Measurements from ENCODE around the gene ME1.
"Not testable (repeated sequence)": the region's sequence is repeated elsewhere in the genome, so short reads cannot be mapped to it uniquely, and the experiment has no call there.

The ME1 gene

GRCh38 chr6:83256719-83257118 lies 174.1 kb downstream of the ME1 start:
- not testable (repeated sequence) for DNase-seq

DNA sequence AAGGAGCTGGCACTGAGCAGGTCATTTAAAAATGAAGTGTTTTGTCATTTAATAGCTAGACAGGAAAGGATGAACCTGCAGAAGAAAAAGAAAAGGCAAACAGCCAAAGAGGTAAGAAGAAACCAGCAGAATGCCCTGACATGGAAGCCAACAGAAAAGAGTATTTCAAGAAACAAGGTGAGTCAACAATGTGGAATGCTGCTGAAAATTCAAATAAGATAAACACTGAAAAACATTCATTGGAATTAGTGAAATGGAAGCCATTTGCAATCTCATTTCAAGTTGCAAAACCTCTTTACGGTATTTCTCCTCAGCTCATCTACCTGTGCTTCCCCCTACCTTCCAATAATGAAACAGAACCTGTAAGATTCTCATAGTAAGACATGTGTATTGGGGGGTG lies 178.1 kb downstream of the ME1 start:
- DNase-seq = no peak

DNA sequence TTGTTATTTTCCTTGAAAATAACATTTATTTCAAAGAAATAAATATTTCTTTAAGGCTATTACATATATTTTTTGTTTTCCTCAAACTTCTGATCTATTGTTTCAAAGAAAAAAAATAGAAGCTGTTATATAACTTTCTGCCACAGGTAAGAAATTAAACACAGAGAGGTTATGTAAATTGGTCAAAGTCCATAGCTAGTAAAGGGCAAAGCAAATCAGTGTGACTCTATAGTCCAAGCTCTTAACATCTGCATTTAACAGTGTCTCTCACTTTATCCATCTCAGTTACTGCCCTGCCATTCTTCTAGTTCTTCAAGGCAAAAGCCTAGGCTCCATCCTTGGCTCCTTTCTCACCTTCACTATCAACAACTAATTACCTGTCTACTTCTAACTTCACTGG lies 180.6 kb downstream of the ME1 start:
- no peak for DNase-seq

GRCh38 chr6:83247471-83247870 lies 183.4 kb downstream of the ME1 start:
- no peak for DNase-seq

GRCh38 chr6:83231146-83231545 lies 199.7 kb downstream of the ME1 start:
- DNase-seq = no peak

GRCh38 chr6:83226517-83226916 lies 204.3 kb downstream of the ME1 start:
- DNase-seq = no peak

DNA sequence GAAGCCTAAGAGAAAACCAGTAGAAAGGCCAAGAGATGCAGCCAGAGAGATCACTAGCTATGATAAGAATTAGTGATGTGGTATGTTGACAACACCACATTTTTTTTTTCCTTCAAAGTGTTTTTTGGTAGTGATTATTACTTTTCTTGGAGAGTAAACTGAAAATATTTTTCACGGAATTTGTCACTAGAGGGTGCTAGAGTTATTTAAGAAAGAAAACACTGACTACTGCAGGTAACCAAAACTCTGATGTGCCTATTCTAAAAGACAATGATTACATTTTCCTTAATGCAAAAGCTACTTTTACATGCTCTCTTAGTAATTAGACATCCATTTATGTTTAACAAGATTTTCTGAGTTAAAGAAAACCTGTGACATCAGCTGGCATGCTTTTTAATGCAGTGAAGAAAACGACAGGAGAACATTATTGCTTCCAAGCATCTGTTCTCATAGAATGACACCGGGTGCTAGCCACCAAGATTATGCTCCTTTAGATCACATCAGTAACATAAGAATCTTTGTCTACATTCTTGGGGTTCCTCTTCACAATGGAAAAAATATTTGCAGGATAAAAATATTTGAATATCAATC lies 208.9 kb downstream of the ME1 start:
- no peak for DNase-seq

- no peak for DNase-seq
Measured at GRCh38 chr6:83221276-83221675, 209.6 kb downstream of the ME1 start.

DNA sequence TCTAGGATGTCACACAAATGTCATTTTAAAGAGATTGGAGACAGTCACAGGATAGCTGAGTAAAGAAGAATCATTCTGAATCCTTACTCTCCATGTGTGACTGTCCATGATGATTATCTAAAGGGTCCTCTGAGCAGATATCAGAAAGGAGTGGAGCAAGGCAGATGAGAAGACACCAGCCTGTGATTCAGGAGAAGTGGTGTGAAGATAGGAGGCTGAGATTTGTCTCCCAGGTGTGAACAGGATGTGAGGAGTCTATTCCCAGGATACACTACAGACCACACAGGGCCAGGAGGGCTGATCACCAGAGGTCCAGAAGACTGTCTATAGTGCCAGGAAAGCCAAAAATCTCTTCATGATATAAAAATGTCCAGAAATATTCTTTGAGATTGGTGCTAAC lies 210.7 kb downstream of the ME1 start:
- DNase-seq = no peak

DNA sequence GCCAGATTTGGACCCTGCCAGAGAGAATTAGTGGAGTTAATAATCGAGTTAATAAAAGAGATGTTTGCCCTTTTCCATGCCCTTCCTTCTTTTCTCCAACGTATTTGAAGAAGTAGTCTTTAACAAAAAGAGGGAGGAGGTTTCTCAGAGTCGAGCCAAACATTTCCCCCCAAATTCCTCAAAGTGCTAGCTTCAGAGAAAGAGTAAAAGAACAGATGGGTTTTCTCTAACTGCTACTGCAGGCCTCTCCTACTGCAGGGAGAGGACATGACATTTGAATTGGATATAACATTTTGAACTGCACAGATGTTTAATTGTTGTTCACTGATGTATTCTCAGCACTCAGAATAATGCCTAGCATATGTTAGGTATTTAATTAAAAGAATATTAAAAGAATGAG lies 212.2 kb downstream of the ME1 start:
- DNase-seq = no peak

DNA sequence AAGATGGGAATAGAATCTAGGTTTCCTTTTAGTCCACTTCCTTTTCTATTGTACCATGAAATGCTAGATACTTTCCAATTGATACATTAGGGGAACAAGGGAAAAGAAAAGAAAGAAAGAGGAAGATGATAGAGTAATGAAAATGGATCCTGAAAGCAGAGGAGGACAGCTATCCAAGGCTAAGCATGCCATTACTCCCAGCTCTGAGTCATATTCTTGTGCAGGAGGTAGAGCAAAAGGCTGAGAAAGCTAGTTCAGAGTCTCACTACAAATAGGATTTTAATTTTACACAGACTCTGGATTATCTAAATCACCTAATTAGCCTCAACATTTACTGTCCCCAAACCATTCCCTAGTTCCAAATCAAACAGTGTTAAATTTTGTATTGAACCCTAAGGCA lies 214.0 kb downstream of the ME1 start:
- DNase-seq = no peak

- DNase-seq = peak; percentile 13
Measured at GRCh38 chr6:83215131-83216047, 215.5 kb downstream of the ME1 start.

- DNase-seq = no peak
Measured at GRCh38 chr6:83202031-83202430, 228.8 kb downstream of the ME1 start.

- no peak for DNase-seq
Measured at GRCh38 chr6:83199863-83200225, 231.0 kb downstream of the ME1 start.

- DNase-seq = no peak
Measured at GRCh38 chr6:83199173-83199862, 231.5 kb downstream of the ME1 start.

- DNase-seq = no peak
Measured at GRCh38 chr6:83198486-83199172, 232.2 kb downstream of the ME1 start.

DNA sequence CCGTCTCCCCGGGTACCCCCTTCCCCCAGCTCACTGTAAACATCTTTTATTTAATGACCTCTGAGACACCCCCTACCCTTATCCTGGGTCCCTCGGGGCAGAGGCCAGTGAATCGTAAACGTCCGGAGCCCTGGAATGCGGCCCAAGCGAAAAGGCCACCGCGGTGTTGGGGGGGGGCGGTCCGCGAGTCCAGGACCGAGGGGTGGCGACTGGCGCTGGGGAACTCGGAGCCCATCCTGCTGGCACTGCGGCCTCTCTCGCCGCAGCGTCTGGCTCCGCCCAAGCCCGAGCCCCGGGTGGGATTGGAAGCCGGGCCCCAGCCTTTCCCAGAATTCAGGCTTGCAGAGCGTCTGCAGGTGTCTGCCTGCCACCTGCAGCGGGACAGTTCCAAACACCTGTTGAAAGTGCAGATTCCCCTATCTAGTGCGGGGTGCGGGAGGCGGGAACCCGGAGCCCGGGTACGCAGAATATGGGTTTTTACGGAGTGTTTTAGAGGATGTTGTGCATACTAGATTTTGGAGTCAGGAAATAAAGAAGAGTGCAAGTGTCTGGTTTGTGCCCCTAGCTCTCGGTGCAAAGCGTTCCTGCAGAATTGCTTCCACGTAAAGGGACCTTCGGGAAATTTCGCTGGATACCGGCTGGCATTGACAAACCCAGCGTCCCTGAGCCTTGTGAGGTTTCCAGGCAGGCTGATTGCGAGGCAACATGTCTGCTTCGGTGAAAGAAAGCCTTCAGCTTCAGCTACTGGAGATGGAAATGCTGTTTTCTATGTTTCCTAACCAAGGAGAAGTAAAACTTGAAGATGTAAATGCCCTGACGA lies 236.9 kb downstream of the ME1 start:
- peak; percentile 8 for DNase-seq

- DNase-seq = peak; percentile 85
Measured at GRCh38 chr6:83192871-83193746, 237.7 kb downstream of the ME1 start, which contains the start of the genes PGM3 and RWDD2A. PGM3 (minus strand) TSS chr6:83193265; CDS start chr6:83191012, 2,253 bp downstream. RWDD2A (plus strand) TSS chr6:83193357; CDS start chr6:83194452, 1,095 bp downstream.

- no peak for DNase-seq
Measured at GRCh38 chr6:83192456-83192855, 238.4 kb downstream of the ME1 start.

GRCh38 chr6:83191974-83192373 lies 238.9 kb downstream of the ME1 start:
- DNase-seq = not testable (repeated sequence)

- DNase-seq = no peak
Measured at GRCh38 chr6:83190626-83191025, 240.2 kb downstream of the ME1 start.

Data from effector CD4-positive, alpha-beta T cell (primary cell).